Midbrain (tissue), 1 donor: ENCODE measurements around the gene OBP2A.

ENCODE experiments used
- DNase-seq: peaks from one replicate; lab custom pipeline; 2025; lab: John Stamatoyannopoulos, UW

The OBP2A gene

DNA sequence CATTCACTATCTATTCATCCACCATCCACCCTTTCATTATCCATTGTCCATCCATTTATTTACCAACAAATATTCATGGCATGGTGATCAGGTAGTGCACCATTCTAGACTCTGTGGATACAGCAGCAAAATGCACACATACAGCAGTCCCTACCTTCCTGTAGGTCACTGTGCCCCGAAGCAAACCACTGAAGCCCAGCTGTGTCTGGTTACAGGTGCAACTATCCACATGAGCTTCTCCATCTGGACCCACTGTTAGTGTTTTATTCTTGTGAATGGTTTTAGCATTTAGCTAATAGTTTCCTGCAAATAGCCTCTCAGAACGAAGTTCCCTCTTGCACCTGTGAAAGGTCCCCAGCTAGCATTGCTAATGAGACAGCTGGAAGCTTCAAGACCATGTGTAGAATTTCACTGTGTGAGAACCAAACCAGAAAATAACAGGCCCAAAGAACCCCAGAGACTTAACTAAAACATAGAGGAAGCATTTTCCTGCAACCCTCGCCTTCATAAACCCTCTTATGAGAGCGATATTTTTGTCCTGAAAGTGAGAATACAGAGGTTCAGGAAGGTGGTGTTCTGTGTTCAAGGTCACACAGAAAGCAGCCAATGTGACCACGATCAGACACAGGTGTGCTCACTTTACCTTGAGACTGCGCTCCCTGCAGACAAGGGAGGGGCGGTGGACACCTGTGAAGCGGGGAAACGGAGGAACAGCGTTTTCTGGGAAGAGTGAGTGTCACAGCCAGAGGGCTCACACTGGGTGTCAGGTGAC lies 34.1 kb downstream of the OBP2A start:
- DNase-seq: no peak

DNA sequence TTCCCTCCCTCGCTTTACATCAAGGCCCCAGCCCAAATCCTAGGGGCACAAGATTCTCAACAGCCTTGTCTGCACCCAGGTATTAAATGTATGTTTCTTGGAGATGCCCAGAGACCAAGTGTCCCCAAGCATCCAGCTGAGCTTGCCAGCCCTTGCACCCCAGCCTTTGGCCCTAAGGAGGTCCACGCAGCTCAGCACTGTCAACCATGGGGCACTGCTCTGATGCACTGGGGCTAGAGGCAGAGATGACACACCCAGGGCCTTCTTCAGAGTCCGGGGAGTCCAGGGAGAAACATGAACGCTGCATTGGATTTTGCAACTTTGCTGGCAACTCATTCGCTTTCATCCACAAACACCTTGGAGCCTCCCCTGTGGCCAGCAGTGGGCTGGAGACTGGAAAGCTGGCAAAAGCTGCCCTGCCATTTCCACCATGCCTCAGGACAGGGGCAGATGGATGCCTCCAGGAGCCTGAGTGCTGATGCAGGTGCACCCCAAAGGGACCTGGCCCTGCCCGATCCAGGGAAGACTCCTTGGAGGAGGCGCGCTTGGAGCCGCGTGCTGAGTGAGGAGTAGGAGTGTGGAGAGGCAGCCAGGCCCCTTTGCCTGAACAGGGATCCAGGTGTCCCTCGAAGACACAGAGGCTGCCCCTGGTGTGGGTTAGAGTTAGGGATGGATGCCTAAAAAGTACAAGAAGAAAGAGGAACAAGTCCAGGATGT lies 34.9 kb downstream of the OBP2A start:
- DNase-seq: no peak

DNA sequence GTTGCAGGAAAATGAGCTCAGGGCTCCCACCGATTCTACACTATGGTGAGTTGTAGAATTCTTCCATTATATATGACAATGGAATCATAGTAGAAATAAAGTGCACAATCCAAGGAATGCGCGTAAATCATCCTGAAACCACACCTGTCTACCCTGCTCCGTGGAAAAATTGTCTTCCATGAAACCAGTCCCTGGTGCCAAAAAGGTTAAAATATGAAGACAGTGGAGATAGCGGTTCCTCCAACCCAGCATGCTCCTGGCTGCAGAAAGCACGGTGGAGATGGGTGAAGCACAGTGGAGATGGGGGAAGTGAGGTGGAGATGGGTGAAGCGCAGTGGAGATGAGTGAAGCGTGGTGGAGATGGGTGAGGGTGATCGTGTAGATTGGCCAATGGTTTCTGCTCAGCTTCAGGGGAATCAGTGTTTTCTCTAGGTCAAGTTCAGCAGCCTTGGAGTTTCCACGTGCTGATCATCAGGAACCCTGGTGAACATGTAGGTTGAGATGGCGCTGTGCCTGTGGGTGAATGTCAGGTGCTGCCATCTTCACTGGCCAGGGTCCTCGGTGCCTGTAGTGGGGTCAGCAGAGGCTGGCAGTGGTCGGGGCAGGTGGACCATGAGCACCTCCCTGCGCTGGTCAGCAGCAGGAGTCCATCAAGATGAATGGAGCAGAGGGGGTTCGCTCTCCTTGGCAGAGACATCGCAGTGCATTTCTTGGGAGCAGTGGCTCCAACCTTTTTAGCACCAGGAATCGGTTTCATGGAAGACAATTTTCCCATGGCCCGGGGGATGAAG lies 35.9 kb downstream of the OBP2A start:
- DNase-seq: no peak

DNA sequence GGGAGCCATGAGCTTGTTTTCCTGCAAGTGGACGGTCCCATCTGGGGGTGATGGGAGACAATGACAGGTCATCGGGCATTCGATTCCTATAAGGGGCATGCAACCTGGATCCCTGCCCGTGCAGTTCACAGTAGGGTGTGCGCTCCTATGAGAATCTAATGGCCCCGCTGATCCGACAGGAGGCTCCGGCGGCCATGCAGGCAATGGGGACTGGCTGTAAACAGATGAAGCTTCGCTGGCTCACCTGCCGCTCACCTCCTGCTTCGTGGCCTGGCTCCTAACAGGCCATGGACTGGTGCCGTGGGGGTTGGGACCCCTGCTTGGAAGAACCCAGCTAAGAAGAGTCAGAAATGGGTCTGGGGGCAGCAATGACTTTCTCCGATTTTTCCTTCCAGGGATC lies 36.6 kb downstream of the OBP2A start:
- no peak for DNase-seq

DNA sequence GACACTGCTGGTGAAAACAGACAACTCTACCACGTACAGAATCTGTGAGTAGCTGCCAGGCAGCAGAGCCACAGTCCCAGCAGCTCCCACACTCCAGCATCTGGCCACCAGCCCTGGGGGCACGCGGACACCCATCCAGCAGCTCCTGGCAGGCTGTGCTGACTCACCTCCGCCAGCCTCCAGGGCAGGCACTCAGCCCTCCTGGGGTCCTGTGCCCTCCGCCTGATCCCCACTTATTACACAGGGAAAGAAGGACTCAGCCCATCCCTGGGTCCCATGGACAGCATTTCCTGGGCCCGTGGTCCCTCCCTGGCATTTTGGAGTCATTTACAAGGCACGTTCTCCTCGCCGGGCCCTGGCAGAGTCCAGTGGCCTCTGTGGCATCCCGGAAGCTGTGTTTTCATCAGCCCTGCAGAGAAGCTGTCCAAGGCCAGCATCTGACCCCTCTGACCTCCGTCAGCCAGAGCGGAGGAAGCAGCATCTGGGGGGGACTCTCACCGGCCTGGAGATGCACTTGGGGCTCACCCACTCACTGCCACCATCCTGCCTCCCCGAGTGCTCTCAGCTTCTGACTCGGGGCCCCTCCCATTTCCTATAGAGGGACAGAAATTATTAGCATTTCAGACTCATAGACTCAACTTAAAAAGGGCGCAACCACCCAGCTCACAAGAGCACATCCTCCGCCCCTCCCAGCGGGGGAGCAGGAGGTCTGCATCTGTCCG lies 37.2 kb downstream of the OBP2A start:
- no peak for DNase-seq

DNA sequence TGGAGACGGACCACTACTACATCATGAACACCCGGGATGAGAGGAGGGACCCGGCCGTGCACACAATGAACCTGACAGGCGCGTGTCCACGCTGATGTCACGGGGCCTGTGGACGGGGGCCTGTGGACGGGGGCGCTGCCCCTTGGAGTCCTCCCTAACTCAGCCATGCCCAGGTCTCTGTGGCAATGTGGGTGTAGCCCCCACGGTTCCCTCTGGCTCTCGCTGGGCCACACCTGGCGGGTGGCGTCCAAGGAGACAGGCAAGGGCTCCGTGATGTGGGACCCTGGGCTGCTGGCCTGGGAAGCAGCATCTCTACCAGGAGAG lies 37.7 kb downstream of the OBP2A start:
- no peak for DNase-seq

DNA sequence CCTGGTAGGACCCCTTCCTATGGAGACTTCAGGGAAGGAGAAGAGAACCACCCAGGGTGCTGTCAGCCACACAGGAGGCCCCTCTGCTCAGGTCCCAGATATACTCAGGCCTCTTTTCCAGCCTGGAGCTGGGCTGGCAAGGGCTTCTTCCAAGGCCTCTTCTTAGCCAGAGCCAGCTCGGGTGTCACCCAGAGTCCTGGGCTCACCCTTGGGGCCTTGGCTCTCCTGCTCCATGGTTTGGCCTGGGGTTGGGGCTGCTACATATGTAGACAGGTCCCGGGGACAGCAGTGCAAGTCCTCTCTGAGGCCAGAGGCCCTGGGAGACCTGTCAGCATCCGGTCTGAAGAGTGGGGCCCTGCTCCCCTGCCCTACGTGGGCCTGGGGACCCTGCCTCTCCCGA lies 38.4 kb downstream of the OBP2A start:
- DNase-seq: no peak

DNA sequence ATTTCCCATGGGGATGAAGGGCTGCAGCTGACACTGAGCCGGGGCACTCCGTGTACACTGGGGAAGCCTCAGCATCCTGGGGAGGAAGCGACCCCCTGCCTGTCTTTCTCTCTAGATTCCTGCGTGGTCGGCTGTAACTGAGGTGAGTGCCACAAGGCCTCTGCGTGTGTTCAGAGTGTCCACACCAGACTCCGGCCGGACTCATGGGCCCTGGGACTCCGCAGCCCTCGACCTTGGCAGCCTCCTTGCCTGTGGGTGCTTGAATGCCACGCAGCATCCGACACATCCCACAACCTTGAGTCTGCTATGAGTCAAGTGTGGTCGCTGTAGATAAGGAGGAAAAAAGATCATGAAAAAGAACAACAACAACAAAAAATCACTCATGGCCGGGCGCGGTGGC lies 39.0 kb downstream of the OBP2A start:
- no peak for DNase-seq

DNA sequence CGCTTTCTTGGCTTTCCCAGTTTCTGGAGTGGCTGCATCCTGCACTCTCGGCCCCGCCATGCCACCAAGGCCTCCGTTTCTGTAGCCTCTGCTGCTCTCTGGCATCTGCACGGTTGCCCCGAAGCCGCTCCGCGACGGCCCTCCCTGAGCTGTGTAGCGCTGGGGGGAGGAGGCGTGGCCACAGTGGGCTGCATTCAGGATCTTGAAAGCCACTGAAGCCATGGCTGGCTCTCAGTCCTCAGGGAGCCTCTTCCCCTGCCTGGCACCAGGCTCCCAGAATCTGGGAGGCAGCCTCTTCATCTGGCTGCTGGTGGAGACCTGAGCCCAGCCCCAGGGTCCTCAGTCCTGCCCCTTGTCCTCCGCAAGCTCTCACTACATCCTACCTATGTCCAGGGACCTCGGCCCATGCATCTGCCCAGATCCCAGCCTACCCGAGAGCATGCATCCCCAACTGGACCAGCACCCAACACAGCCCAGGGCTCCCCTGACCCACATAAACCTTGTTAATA lies 40.7 kb downstream of the OBP2A start:
- no peak for DNase-seq

DNA sequence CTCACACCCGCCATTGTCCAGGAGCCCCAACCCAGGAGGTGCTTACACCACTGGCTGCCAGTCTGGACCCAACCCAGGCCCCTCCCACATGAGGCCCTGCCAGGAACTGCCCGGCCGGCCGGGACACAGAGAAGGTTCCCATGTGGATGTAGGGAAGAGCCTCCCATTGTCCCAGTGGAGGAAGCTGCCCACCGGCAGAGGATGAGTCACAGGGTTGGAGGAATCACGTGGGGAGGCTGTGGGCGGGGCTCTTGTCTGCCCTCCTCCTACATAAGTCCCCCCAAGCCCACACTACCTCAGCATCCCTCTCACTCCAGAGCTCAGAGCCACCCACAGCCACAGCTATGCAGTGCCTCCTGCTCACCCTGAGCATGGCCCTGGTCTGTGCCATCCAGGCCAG lies 41.7 kb downstream of the OBP2A start:
- DNase-seq: no peak

DNA sequence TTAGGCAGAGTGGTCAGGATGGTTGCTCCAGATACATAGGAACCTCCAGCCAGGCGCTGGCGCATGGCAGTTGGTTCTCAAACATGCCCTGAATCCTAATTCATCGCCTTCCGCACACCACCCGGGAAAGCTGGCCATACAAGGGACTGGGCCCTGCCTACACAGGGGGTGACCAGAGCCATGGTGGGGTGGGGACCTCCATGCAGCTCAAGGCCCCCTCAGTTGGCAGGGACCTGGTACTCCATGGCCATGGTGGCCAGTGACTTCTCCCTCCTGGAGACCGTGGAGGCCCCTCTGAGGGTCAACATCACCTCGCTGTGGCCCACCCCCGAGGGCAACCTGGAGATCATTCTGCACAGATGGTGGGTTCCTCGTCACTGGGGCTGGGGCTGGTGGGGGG lies 42.4 kb downstream of the OBP2A start:
- no peak for DNase-seq

DNA sequence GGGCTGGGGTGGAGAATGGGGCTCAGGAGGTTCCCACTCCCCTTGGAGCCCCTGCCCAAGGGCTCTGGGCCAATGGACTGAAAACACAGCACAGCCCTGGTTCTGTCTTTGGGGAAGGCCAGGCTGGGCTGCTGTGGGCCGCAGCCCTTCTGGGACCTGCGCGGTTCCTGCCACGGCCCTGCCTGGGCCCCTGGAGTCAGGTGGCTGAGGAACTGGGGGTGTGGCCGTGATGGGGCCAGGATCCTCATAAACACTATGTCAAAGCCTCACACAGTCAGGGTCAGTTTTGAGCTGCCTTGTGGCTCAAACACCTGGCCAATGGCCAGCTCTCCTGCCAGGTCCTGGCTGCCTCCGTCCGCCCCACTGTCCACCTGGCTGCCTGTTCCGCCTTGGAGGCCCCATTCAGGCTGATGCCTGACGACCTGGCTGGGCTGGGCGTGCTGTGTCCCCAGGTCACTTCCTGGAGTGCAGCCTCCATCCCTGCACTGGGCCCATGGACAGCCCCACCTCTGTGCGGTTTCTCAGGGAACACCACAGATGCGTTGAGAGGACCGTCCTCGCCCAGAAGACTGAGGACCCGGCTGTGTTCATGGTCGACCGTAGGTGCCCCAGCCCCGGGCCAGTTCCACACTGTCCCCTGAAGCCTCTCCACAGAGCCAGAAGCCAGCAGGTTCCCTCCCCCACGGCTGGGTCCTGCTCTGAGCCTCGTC lies 43.1 kb downstream of the OBP2A start:
- DNase-seq: no peak

DNA sequence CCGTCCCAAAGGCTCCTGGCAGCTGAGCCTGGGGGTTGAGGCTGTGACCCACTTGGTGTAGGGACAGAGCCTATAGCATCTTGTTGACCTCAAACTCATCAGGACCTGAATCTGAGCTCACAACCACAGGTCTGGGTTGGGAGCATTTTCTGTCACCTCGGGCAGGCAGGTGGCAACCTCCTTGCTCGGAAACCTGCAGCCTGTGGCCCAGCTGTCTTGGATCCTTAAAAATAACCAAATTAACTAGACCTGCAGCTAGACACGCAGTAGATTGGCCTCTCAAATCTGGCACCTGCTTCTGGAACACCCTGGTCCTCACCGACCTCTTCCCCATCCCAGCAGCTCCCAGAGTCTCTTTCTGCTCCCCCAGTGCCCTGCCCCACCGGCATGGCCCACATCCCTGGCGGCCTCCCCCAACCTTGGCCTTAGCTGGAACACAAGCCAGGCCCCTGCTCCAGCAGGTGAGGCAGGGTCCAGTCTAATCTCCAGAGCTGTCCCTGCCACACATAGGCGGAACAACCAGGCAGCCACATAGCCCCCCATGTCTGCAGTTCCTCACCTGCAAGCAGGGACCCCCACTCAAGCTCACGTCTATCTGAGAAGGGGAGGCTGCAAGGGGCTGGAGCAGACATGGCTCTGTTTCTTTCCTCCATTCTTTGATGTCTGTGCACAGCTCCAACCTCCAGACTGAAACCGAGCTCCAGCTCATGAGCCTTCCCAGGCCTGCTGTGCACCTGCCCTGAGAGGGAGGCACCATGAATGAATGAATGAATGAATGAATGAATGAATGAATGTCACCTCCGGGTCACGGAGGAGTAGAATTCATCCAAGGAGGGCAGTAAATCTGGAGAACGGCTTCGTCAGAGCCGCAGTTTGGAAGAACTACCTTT lies 43.9 kb downstream of the OBP2A start:
- DNase-seq: no peak

DNA sequence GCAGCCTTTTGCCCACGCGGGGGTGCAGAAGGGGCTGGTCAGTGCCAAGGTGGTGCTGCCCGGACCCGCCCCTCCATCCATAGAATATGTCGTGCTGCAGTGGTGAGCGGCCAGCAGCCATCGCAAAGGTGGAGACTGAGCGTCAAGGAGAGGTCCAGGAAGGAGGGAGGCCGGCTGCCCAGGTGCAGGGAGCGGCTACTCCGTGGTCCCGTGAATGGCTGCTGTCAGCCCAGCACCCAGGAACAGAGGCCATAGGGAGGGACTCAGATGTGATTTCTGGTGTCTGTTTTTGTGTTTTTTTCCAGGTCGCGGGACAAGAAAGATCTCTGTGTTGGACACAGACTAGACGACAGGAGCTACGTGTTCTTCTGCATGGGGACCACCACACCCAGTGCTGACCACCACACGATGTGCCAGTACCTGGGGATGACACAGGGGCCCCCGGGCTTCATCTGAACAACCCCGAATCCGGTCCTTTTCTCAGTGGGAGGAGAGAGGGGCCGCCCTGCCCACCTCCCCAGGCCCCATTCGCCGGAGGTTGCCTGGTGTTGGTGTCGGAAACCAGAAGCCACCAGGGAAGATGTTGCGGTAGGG lies 44.7 kb downstream of the OBP2A start:
- DNase-seq: no peak

DNA sequence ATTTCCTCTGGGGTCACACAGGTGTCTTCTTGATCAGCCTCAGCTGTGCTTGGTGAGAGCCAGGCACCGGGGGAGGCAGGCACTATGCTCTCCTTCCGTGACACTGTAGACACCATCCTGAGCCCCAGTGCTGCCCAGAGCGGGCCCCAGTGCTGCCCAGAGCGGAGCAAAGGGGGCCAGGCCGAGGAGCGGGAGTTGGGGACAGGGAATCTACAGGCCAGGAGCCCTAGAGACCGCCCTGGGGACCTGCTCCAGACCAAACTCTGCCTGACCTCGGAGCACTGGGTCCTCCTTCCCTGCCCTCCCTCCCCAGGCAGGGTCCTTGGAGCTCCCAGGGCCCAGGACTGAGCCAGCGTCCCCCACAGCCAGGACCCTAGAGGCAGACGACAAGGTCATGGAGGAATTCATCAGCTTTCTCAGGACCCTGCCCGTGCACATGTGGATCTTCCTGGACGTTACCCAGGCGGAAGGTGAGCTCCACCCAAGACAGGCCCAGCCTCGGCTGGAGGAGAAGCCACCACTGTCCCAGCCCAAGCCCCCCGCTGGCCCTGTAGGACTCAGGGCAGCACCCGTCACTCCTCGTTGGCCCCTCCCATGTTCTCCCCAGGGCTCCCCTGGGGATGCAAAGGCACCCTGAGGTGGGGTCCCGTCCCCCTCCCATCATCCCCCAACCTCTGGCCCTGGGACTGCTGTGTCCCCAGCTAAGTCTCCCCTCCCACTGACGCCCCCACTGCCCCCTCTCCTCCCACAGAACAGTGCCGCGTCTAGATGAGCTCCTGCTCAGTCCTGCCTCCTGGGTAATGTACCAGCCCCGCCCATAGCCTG lies 45.8 kb downstream of the OBP2A start:
- DNase-seq: no peak

DNA sequence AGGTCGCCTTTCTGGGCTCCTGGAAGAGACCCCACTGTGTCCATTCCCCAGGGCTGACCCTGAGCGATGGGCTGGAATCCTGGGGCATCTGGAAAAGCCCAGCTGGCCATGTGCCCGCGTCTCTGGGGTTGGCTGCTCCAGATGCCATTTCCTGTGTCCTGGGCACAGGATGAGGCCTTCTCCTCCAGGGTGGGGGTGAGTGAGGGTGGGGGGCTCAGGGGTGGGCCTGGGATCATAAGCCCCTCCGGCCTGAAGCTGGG lies 46.3 kb downstream of the OBP2A start:
- DNase-seq: no peak

DNA sequence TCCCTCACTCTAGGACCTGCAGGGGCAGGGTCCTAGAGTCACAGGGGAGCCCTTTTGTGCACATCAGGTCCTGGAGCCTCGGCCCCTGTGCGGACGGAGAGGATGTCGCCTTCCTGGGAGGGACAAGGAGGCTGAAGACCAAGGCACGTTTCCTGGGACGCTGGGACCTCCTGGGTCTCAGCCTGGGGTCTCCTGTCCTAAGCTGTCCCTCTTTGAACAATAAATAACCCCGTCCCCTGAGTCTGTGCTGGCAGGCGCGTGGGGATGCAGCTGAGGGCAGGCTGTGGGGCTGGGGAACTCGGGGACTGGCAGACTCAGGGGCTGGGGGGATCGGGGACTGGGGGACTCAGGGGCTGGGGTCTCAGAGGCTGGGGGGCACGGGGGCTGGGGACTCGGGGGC lies 46.7 kb downstream of the OBP2A start:
- no peak for DNase-seq

DNA sequence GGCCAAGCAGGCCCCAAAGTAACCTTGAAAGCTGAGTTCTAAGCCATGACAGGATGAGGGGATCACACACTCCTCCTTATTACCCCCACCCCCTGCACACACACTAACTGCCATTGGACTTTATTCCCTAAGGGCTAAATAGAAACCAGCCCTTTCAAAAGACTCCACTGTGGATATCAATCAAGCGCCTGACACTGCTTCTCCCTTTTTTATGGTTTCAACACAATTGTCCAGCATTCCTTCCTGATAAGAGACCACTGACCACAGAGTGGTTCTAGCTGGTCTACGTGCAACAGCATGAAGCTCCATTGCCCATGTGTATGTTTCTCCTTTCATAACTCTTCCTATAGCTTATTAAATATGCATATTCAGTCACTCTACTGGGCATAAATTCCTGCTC lies 50.3 kb downstream of the OBP2A start:
- no peak for DNase-seq
